ENCODE data around the gene HOXC4. TPM values are rescaled to one million over a fixed set of nuclear protein-coding genes. Genes with fewer than 3 reads are reported as not detected.

The HOXC4 gene
- total and polyA plus RNA-seq, 2 of the 8 experiments (the other 6 are each of a cell fraction or from before 2014, with no cell fraction given), result not detected

- TF ChIP-seq SP4 (IDR thresholded peaks at IDR 0.05; ENCODE audit: low read length) (no peak), CTBP2 (IDR thresholded peaks at IDR 0.05; ENCODE audit: borderline replicate concordance, insufficient read depth, insufficient read length, low read length) (peak; percentile 93)
Measured at GRCh38 chr12:54029529-54030441, 23.9 kb upstream of the HOXC4 start (continued).

Data from H1 (cell line).